ENCODE measurements around the gene RNF4.
A peak's percentile ranks its signal among the peaks of the same experiment; 100 is the strongest.
"Not testable (repeated sequence)": the region's sequence is repeated elsewhere in the genome, so short reads cannot be mapped to it uniquely, and the experiment has no call there.

Gene RNF4
- total RNA-seq: 105 to 153 (median 134) reads per million in 3 experiments

GRCh38 chr4:2468456-2469191 lies at the start of gene RNF4:
RNF4 (plus strand) TSS chr4:2469106; CDS start chr4:2490494, 21,388 bp downstream.
- DNase-seq: peak; percentile 97

GRCh38 chr4:2419814-2420213 lies 49.1 kb upstream of the RNF4 start:
- DNase-seq: no peak

DNA sequence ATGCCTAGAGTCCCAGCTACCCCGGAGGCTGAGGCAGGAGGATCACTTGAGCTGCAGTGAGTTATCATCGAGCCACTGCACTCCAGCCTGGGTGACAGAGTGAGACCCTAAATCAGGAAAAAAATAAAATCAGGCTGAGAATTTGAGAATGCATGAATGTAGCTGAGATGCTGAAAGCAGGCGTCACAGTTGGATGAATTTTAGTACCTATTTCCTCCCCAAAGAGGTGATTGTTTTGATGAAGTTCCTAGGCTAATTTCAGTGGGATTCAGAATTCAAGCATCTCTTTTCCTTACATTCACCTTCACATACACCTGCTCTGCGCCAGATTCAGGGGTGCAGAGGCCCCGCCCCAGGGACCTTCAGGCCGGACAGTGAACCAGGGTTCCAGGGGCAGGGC lies 47.0 kb upstream of the RNF4 start:
- DNase-seq: no peak

- no peak for DNase-seq
Measured at GRCh38 chr4:2423066-2423465, 45.8 kb upstream of the RNF4 start.

- DNase-seq: no peak
Measured at GRCh38 chr4:2423695-2424094, 45.2 kb upstream of the RNF4 start.

- no peak for DNase-seq
Measured at GRCh38 chr4:2424581-2424980, 44.3 kb upstream of the RNF4 start.

DNA sequence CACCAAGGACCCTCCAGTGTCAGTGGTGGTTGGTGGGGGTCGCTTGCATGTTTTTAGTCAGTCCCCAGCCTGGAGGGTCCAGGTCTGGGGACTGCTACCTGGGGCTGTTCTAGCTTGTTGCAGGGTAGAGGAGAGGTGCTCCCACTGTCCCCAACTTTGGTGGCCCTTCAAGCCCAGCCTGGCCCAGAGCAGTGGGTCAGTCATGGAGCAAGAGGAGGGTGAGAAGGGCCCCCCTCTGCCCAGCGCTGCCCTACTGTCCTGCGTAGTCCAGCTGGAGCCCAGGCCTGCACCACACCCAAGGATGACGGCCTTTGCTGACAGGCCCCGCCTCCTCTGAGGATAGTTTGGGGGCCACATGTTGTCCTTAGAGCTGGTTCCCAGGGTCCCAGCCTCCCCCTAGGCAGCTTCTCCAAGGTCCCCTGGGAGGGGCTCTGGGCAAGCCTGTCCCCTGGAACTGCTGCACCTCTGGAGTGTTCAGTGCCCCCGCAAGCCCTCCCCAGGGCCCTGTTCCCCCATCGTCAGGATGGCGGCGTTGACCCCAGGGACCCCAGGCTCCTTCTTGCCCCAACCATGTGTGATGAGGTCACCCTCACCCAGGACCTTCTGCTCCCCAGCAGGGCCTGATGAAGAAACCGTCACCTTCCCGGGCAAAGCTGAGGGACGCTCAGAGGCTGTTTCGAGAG lies 43.4 kb upstream of the RNF4 start:
- DNase-seq: no peak

DNA sequence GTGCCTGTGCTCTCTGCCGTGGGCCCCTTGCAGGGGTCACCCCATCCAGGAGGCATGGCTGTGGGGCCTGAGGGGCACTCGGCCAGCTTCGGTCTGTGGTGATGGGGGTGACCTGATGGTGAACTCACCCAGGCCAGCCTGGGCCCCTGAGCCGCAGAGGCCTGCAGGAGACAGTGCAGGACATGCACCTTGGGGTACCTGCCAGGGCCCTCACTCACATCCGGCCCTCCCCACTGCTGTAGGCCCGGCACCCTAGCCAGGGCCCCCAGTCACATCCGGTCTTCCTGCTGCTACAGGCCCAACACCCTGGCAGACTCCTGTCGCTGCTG lies 42.9 kb upstream of the RNF4 start:
- DNase-seq: no peak

GRCh38 chr4:2426711-2427275 lies 42.1 kb upstream of the RNF4 start:
- DNase-seq: no peak

- no peak for DNase-seq
Measured at GRCh38 chr4:2427383-2428334, 41.2 kb upstream of the RNF4 start.

DNA sequence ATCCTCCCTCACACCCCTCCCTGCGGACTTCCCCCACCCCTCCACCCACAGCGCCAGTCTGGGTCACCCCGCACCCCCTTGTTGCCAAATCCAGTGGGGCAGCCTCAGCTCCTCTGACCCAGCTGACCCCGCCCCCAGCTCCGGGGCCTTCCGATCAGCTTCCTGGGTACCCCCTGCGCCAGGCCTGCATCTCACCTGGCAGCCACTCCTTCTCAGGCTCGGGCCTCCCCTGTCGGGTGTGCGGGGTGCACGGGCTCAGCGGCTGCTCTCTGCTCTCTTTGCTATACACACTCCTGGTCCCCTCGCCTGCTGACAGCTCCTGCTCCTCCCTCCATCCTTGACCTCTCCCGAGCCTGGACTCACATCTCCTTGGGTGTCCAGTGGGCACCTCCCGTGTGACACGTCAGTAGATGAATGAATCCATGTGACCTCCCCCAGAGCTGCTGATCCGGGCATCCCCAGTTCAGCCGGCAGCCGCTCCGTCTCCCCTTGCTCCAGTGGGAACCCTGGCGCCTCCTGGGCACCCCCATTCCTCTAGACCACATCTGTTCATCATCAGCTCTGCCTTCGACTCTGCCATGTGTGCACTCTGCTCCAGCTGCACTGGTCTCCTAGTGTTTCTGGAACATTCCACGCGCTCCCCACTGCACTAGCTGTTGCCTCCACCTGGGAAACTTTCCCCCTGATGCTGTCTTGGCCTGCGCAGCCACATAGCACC lies 40.3 kb upstream of the RNF4 start:
- no peak for DNase-seq

GRCh38 chr4:2429945-2430757 lies 38.8 kb upstream of the RNF4 start:
- DNase-seq: not testable (repeated sequence)

GRCh38 chr4:2432004-2432403 lies 36.9 kb upstream of the RNF4 start:
- no peak for DNase-seq

GRCh38 chr4:2432991-2433530 lies 35.8 kb upstream of the RNF4 start:
- no peak for DNase-seq

DNA sequence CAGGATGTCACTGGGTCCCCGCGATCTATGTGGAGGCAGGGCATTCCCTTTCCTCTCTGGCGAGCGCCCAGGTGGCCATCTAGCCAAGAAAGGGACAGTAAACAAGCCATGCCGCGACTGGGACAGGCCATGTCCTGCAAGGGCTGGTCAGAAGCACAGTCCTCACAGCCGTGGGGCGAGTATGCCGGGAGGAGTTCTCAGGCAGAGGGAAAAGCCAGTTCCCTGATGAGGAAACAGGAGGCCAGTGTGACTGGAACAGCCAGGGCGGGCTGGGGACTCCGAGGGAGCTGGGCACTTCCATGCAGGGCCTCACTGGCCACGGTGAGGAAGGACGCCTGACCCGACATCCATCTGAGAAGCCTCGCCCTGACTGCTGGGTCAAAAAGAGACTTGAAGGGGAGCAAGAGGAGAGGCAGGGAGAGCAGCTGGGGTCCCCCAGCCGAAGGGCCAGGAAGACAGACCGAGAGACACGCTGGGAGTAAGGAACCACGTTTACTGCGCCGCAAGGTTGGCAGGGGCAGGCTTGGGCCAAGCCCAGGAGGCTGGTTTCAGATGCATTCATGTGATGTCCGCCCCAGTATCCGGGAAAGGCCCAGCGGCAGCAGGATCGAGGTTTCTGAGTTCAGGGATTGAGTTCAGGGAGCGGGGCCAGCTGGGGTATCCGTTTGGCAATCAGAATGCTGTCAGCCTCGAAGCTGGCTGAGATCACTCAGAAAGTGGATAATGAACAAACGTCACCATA lies 35.1 kb upstream of the RNF4 start:
- DNase-seq: no peak

DNA sequence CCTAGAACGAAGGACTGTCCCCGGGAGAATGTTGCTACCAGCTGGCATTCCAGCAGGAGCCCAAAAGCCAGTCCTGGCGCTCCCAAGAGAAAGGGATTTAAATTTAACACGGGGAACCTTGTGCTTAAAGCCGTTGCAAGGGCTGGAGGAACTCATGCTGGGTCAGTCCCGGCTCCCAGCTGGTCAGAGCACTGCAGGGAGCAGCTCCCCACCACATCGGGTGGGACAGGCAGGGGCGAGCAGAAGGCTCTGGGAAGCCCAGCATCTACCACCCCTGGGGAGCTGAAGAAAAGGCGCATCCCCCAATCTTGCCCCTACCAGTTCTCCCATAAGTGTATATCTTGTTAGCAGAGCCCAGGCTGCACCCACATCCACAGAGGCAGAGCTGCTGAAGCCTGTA lies 34.5 kb upstream of the RNF4 start:
- no peak for DNase-seq

DNA sequence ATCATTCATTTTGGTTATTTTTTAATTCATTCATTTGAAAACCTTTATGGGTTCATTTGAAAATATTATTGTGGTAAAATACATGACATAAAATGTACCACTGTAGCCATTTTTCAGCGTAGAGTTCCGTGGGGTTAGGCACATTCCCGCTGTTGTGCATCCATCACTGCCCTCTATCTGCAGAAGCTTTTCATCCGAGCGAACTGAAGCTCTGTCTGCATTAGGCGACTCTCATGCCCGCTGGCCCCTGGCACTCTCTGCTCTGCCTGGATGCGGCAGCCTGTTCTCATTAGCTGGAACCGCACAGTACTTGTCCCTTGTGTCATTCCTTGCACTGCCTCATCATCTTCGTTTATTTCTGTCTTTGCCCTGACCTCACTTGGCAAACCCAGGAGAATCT lies 32.6 kb upstream of the RNF4 start:
- no peak for DNase-seq

- DNase-seq: no peak
Measured at GRCh38 chr4:2436761-2437474, 32.0 kb upstream of the RNF4 start.

- no peak for DNase-seq
Measured at GRCh38 chr4:2437475-2438215, 31.3 kb upstream of the RNF4 start.

All from central memory CD4-positive, alpha-beta T cell (primary cell).